ENCODE data around the gene COL23A1.

- TF ChIP-seq AFF4 (CRISPR knock-in tag; IDR thresholded peaks at IDR 0.05; ENCODE audit: borderline replicate concordance) (no peak), SMAD3 (CRISPR knock-in tag; IDR thresholded peaks at IDR 0.05; ENCODE audit: borderline replicate concordance) (no peak), NFYB (CRISPR knock-in tag; conservative IDR thresholded peaks at IDR 0.05; ENCODE audit: low read depth) (no peak), IRF2 (CRISPR knock-in tag; IDR thresholded peaks at IDR 0.05; ENCODE audit: borderline replicate concordance, low read depth) (no peak), CTCF (IDR thresholded peaks at IDR 0.05) (no peak), MXD4 (CRISPR knock-in tag; IDR thresholded peaks at IDR 0.05; ENCODE audit: borderline replicate concordance) (no peak), E2F4 (CRISPR knock-in tag; IDR thresholded peaks at IDR 0.05; ENCODE audit: borderline replicate concordance, low read depth) (no peak), IRF1 (CRISPR knock-in tag; IDR thresholded peaks at IDR 0.05) (no peak), STAT6 (CRISPR knock-in tag; conservative IDR thresholded peaks at IDR 0.05; ENCODE audit: low read depth) (no peak)
Observed at GRCh38 chr5:178519155-178519554, 71.0 kb downstream of the COL23A1 start.
